Esophagus (tissue), 2 donors: ENCODE results near the gene SLC43A3. TPM values are rescaled to one million over a fixed set of nuclear protein-coding genes. Genes with fewer than 3 reads are reported as not detected.

ENCODE experiments used
- H3K27ac ChIP-seq, 2 donors: one replicate each; pipeline ENCODE4 v1.5.1; 2013; ENCODE audit warnings: low read depth in 2 of 2, mild to moderate bottlenecking in 2 of 2, inconsistent platforms in 1 of 2, low read length in 1 of 2, moderate library complexity in 1 of 2
- H3K27me3 ChIP-seq, 2 donors: one replicate each; pipeline ENCODE4 v1.6.1; 2013; ENCODE audit warnings: low read length in 2 of 2, control low read depth in 1 of 2, mild to moderate bottlenecking in 1 of 2; ENCODE audit not compliant: insufficient read depth in 2 of 2, control insufficient read depth in 1 of 2
- H3K36me3 ChIP-seq, 2 donors: one replicate each; pipeline ENCODE4 v1.6.1; 2013; ENCODE audit warnings: low read length in 1 of 2; ENCODE audit not compliant: control insufficient read depth in 2 of 2, insufficient read depth in 2 of 2
- H3K4me1 ChIP-seq, 2 donors: one replicate each; pipeline ENCODE4 v1.6.1; 2013; ENCODE audit warnings: low read length in 1 of 2; ENCODE audit not compliant: control insufficient read depth in 2 of 2, insufficient read depth in 2 of 2
- H3K4me3 ChIP-seq, 2 donors: one replicate each; pipeline ENCODE4 v1.5.1; 2013; ENCODE audit warnings: low read length in 2 of 2, mild to moderate bottlenecking in 2 of 2, low read depth in 1 of 2, moderate library complexity in 1 of 2
- H3K9me3 ChIP-seq, 2 donors: one replicate each; pipeline ENCODE4 v1.6.1; 2013; ENCODE audit warnings: mild to moderate bottlenecking in 2 of 2, low read depth in 1 of 2, low read length in 1 of 2, moderate library complexity in 1 of 2; ENCODE audit not compliant: control insufficient read depth in 2 of 2, insufficient read depth in 1 of 2
- WGBS, 2 donors: extraction: QIAGEN DNeasy Blood & Tissue Kit; methylation state at CpG; one replicate each; pipeline ENCODE4 v1.1.7; 2013; 5-methylcytosine and 5-hydroxymethylcytosine counted together
- polyA plus RNA-seq, 2 donors: library from polyadenylated mRNA; stranded (reverse); fragments of 200-250 nt; gene quantifications; one replicate each; pipeline ENCODE4 v1.2.3, GENCODE V29; 2013
- donor health status: healthy with polysubstance abuse.
- donor health status: Bipolar disorder and iron deficiency.

SLC43A3 gene
- polyA plus RNA-seq, 2 donors, result 24.0 to 28.9 TPM

GRCh38 chr11:57468276-57468675 is 41.4 kb upstream of the SLC43A3 start:
- WGBS, 2 donors, result 77 to 81% methylated on average over 4 of the region's 4 CpGs
- Histone ChIP-seq H3K4me3 (no peak overlapping the region), H3K4me1 (peaks cover 0 to 2% of the 10 kb centered on the region in 2 donors), H3K27me3 (no peaks in the 10 kb centered on the region), H3K36me3 (no peaks in the 10 kb centered on the region), H3K27ac (no peak overlapping the region), H3K9me3 (no peaks in the 10 kb centered on the region)

GRCh38 chr11:57467508-57468157 is 40.7 kb upstream of the SLC43A3 start:
- H3K36me3 ChIP-seq, result no peaks in the 10 kb centered on the region
- no peak overlapping the region for H3K27ac ChIP-seq
- no peaks in the 10 kb centered on the region for H3K27me3 ChIP-seq
- H3K4me3 ChIP-seq, result no peak overlapping the region
- 83 to 87% methylated on average over 23 of the region's 23 CpGs for WGBS, 2 donors
- peaks cover 0 to 2% of the 10 kb centered on the region in 2 donors for H3K4me1 ChIP-seq
- H3K9me3 ChIP-seq, result no peaks in the 10 kb centered on the region

- no peak overlapping the region for H3K27ac ChIP-seq
- H3K9me3 ChIP-seq, result no peaks in the 10 kb centered on the region
- H3K4me3 ChIP-seq, result no peak overlapping the region
- WGBS, 2 donors, result 39 to 44% methylated on average over 4 of the region's 4 CpGs
- no peaks in the 10 kb centered on the region for H3K36me3 ChIP-seq
- H3K27me3 ChIP-seq, result no peaks in the 10 kb centered on the region
- peaks cover 0 to 2% of the 10 kb centered on the region in 2 donors for H3K4me1 ChIP-seq
Observed at GRCh38 chr11:57466680-57467079, 39.8 kb upstream of the SLC43A3 start.

- no peak overlapping the region for H3K27ac ChIP-seq
- H3K36me3 ChIP-seq, result no peaks in the 10 kb centered on the region
- H3K4me3 ChIP-seq, result no peak overlapping the region
- H3K4me1 ChIP-seq, result peaks cover 8 to 11% of the 10 kb centered on the region in 2 donors
- no peaks in the 10 kb centered on the region for H3K9me3 ChIP-seq
- peaks cover 0 to 3% of the 10 kb centered on the region in 2 donors for H3K27me3 ChIP-seq
- 63 to 65% methylated on average over 30 of the region's 30 CpGs for WGBS, 2 donors
Observed at GRCh38 chr11:57464539-57465181, 37.7 kb upstream of the SLC43A3 start.

- no peaks in the 10 kb centered on the region for H3K9me3 ChIP-seq
- H3K27ac ChIP-seq, result no peak overlapping the region
- H3K4me3 ChIP-seq, result no peak overlapping the region
- peaks cover 13 to 18% of the 10 kb centered on the region in 2 donors for H3K4me1 ChIP-seq
- WGBS, 2 donors, result 68 to 69% methylated on average over 11 to 14 of the region's 14 CpGs
- H3K36me3 ChIP-seq, result no peaks in the 10 kb centered on the region
- peaks cover 0 to 3% of the 10 kb centered on the region in 2 donors for H3K27me3 ChIP-seq
Observed at GRCh38 chr11:57463671-57464538, 37.0 kb upstream of the SLC43A3 start.

- Histone ChIP-seq H3K27me3 (peaks cover 0 to 7% of the 10 kb centered on the region in 2 donors), H3K36me3 (no peaks in the 10 kb centered on the region), H3K27ac (no peak overlapping the region), H3K4me3 (no peak overlapping the region), H3K4me1 (peaks cover 16 to 20% of the 10 kb centered on the region in 2 donors), H3K9me3 (no peaks in the 10 kb centered on the region)
- WGBS, 2 donors, result 84 to 91% methylated on average over 3 of the region's 3 CpGs
Observed at GRCh38 chr11:57462597-57462996, 35.7 kb upstream of the SLC43A3 start.

GRCh38 chr11:57461841-57462489 is 35.0 kb upstream of the SLC43A3 start:
- no peak overlapping the region for H3K27ac ChIP-seq
- 76 to 78% methylated on average over 16 of the region's 16 CpGs for WGBS, 2 donors
- H3K4me3 ChIP-seq, result no peak overlapping the region
- peaks cover 0 to 7% of the 10 kb centered on the region in 2 donors for H3K27me3 ChIP-seq
- no peaks in the 10 kb centered on the region for H3K9me3 ChIP-seq
- peaks cover 18 to 20% of the 10 kb centered on the region in 2 donors for H3K4me1 ChIP-seq
- no peaks in the 10 kb centered on the region for H3K36me3 ChIP-seq

- H3K9me3 ChIP-seq, result no peaks in the 10 kb centered on the region
- peak overlapping the region; percentile 40 to 42 for H3K4me3 ChIP-seq
- WGBS, 2 donors, result 10% methylated on average over 46 to 50 of the region's 50 CpGs
- no peaks in the 10 kb centered on the region for H3K36me3 ChIP-seq
- no peak overlapping the region for H3K27ac ChIP-seq
- peaks cover 0 to 7% of the 10 kb centered on the region in 2 donors for H3K27me3 ChIP-seq
- H3K4me1 ChIP-seq, result peaks cover 18 to 20% of the 10 kb centered on the region in 2 donors
Observed at GRCh38 chr11:57460758-57461749, 34.1 kb upstream of the SLC43A3 start.
